Epithelial cell of proximal tubule (primary cell): ENCODE results near the gene KRTAP13-4. TPM values are rescaled to one million over a fixed set of nuclear protein-coding genes. Genes with fewer than 3 reads are reported as not detected.

Experiments used
- total RNA-seq: library from RNA; depleted of rRNA; stranded (reverse); fragments of >200 nt; gene quantifications from 2 replicates; pipeline ENCODE4 v1.2.3, GENCODE V29; 2015

Gene KRTAP13-4
- total RNA-seq, 1 donor from 2014 or later: not detected

Other genes starting within 250 kb of the KRTAP13-4 start
- not detected in 2 replicates for gene CLDN8, start 214.1 kb upstream of the KRTAP13-4 start, total RNA-seq
- not detected in 2 replicates for gene KRTAP24-1, start 147.3 kb upstream of the KRTAP13-4 start, total RNA-seq
- gene KRTAP25-1, start 140.7 kb upstream of the KRTAP13-4 start, total RNA-seq: not detected in 2 replicates
- not detected in 2 replicates for gene KRTAP26-1, start 109.9 kb upstream of the KRTAP13-4 start, total RNA-seq
- gene KRTAP27-1, start 92.5 kb upstream of the KRTAP13-4 start, total RNA-seq: not detected in 2 replicates
- gene KRTAP23-1, start 81.6 kb upstream of the KRTAP13-4 start, total RNA-seq: not detected in 2 replicates
- not detected in 2 replicates for gene KRTAP13-2, start 57.9 kb upstream of the KRTAP13-4 start, total RNA-seq
- not detected in 2 replicates for gene KRTAP13-1, start 34.2 kb upstream of the KRTAP13-4 start, total RNA-seq
- not detected in 2 replicates for gene KRTAP13-3, start 4.3 kb upstream of the KRTAP13-4 start, total RNA-seq
- not detected in 2 replicates for gene KRTAP15-1, start 10.1 kb downstream of the KRTAP13-4 start, total RNA-seq
- not detected in 2 replicates for gene KRTAP19-1, start 50.1 kb downstream of the KRTAP13-4 start, total RNA-seq
- gene KRTAP19-2, start 57.2 kb downstream of the KRTAP13-4 start, total RNA-seq: not detected in 2 replicates
- gene KRTAP19-3, start 61.8 kb downstream of the KRTAP13-4 start, total RNA-seq: not detected in 2 replicates
- not detected in 2 replicates for gene KRTAP19-4, start 66.9 kb downstream of the KRTAP13-4 start, total RNA-seq
- not detected in 2 replicates for gene KRTAP19-5, start 71.9 kb downstream of the KRTAP13-4 start, total RNA-seq
- gene KRTAP19-6, start 111.6 kb downstream of the KRTAP13-4 start, total RNA-seq: not detected in 2 replicates
- gene KRTAP19-7, start 131.1 kb downstream of the KRTAP13-4 start, total RNA-seq: not detected in 2 replicates
- gene KRTAP22-2, start 160.2 kb downstream of the KRTAP13-4 start, total RNA-seq: not detected in 2 replicates
- not detected in 2 replicates for gene KRTAP6-3, start 162.2 kb downstream of the KRTAP13-4 start, total RNA-seq
- not detected in 2 replicates for gene KRTAP6-2, start 168.7 kb downstream of the KRTAP13-4 start, total RNA-seq
- not detected in 2 replicates for gene KRTAP22-1, start 170.9 kb downstream of the KRTAP13-4 start, total RNA-seq
- not detected in 2 replicates for gene KRTAP6-1, start 183.7 kb downstream of the KRTAP13-4 start, total RNA-seq
- gene KRTAP20-1, start 186.2 kb downstream of the KRTAP13-4 start, total RNA-seq: not detected in 2 replicates
- not detected in 2 replicates for gene KRTAP20-4, start 190.4 kb downstream of the KRTAP13-4 start, total RNA-seq
- gene KRTAP20-2, start 205.0 kb downstream of the KRTAP13-4 start, total RNA-seq: not detected in 2 replicates
- not detected in 2 replicates for gene KRTAP20-3, start 212.6 kb downstream of the KRTAP13-4 start, total RNA-seq